ENCODE data around the gene POTEB2. TPM values are rescaled to one million over a fixed set of nuclear protein-coding genes. Genes with fewer than 3 reads are reported as not detected.
"Not testable (repeated sequence)": the region's sequence is repeated elsewhere in the genome, so short reads cannot be mapped to it uniquely, and the experiment has no call there.

POTEB2 gene
- not detected in 2 replicates for total RNA-seq

DNA sequence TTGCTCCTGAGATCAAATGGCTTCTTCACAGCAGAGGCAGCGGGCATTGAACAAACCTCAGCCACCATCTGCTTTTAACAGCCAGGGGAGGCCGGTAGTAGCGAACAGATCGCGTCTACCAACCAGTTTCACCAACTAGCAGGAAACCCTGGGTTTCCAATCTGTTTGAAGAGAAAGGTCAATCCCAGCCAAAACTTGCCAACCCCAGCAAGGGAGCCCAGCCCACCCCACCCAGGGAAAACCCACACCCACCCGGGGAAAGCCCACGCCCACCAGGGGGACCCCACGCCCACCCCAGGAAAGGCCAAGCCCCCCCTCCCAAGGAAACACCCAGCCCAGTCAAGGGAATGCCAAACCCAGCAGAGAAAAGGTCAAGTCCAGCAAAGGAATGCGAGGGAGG, at the start of gene POTEB2:
Gene POTEB2 (minus strand): TSS at position 101 of the 400 bp plus-strand sequence. CDS start 33 bp downstream, at position 68.
- H3K4me3 ChIP-seq (ENCODE audit: low read depth, low read length); DNase-seq (ENCODE audit: low read depth): not testable (repeated sequence)

DNA sequence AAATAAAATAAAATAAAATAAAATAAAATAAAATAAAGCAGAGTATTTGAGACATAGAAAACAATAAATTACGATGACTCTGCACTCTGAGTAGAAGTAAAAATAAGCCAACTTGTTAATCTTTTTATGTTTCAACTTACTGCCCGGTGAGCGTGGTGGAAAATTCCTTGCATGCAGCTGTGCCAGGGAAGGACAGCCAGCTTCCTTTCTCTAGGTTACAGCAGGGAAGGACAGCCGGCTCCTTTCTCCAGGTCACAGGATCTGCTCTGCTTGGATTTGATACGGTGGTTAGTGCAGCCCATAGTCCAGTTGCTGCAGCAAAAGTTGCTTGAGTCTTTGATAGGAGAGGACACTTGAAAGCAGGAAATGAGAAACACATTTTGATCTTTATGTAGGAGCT, 13.8 kb upstream of the POTEB2 start:
- H3K4me3 ChIP-seq (ENCODE audit: low read depth, low read length); DNase-seq (ENCODE audit: low read depth): not testable (repeated sequence)

DNA sequence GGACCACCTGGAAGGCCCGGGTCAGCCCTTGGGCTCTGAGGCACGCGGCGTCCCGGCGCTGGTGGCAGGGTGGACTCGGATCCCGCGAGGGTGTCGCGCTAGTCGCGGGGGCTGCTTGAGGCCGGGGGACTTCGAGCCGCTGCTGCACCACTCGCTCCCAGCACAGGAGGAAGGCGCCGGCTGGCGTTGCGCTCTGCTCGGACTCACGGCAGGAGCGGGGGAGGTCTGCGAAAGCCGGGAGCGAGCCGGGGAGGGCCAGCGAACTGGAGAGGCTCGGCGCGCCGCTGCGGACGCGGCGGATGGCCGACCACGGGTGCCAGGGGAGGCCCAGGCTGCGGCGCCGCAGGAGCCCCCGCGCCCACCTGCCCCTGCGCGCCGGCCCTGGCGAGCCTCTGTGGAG, 12.3 kb upstream of the POTEB2 start:
- H3K4me3 ChIP-seq (ENCODE audit: low read depth, low read length); DNase-seq (ENCODE audit: low read depth): not testable (repeated sequence)

DNA sequence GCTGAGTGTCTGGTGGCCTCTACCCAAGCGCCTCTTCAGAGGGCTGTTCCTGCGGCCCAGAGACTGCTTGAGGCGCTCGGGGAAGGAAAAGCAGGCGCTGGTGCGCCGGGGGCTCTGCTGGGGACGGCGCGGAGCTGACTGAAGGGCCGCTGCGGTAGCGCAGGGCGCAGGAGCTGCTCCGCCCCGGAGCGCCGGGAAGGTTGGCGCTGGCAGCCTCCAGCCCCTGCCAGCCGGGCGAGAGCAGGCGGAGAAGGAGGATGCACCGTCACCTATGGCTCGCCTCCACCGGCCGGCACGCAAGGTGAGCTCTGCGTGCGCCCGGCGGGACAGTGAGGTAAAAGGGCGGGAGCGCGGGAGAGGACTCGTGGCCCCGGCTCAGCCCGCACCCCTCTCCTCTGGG, 11.7 kb upstream of the POTEB2 start:
- DNase-seq (ENCODE audit: low read depth); H3K4me3 ChIP-seq (ENCODE audit: low read depth, low read length): not testable (repeated sequence)

Small RNA genes within 50 kb of the gene (small RNA-seq; reads per million reads assigned to genes)
- gene AC012414.2, result not detected
- gene MIR3118-2, result not detected
- gene RNU6-749P, result not detected
- gene ZNF519P2, result not detected

Measured in fibroblast of villous mesenchyme (primary cell).